Pancreas (tissue), 10 donors: ENCODE measurements around the gene SCAF11. TPM values are rescaled to one million over a fixed set of nuclear protein-coding genes. Genes with fewer than 3 reads are reported as not detected.
A peak's percentile ranks its signal among the peaks of the same experiment; 100 is the strongest.

Experiments
- ATAC-seq, 4 donors: fragments of 200-7000 bp; cut with Tn5 transposase; one replicate each; pipeline versions ENCODE4 v1.8.0 to v1.9.1; 2020; ENCODE audit warnings: mild to moderate bottlenecking in 4 of 4, moderate library complexity in 4 of 4
- DNase-seq, 6 donors: peaks; one replicate each; pipeline ENCODE4 v3.0.0-alpha.2; 2020
- FAIRE-seq: peaks from 2 replicates; lab custom pipeline; 2012; peaks lifted over from hg19 to GRCh38; lab: Jason Lieb, UNC
- H3K27ac ChIP-seq, 4 donors: fragments of 200-600 bp; sonication (generic); 1 replicate in 3 of 4; 2 replicates in 1 of 4; pipeline versions ENCODE4 v1.5.0 to v1.8.0; 2020
- H3K27me3 ChIP-seq, 4 donors: fragments of 200-600 bp; one replicate each; pipeline ENCODE4 v1.8.0; 2021
- H3K36me3 ChIP-seq, 3 donors: fragments of 200-600 bp; sonication (generic) in 1 of 3; one replicate each; pipeline versions ENCODE4 v1.5.0 to v1.8.0; 2020 to 2021
- H3K4me1 ChIP-seq, 3 donors: fragments of 200-600 bp; one replicate each; pipeline ENCODE4 v1.8.0; 2021
- H3K4me3 ChIP-seq, 4 donors: fragments of 200-600 bp; sonication (generic) in 2 of 4; one replicate each; pipeline versions ENCODE4 v1.5.0 to v1.8.0; 2020 to 2021
- H3K9me3 ChIP-seq, 4 donors: fragments of 200-600 bp; one replicate each; pipeline ENCODE4 v1.8.0; 2021
- WGBS, 2 donors: extraction: QIAGEN DNeasy Blood & Tissue Kit; methylation state at CpG; one replicate each; pipeline ENCODE4 v1.1.7; 2013; 5-methylcytosine and 5-hydroxymethylcytosine counted together
- intact Hi-C, 3 donors: fragments of 100-400 bp; cut with DNase I; formaldehyde crosslinking; loops; one replicate each; pipeline versions ENCODE4 v1.11.1 to v1.14.2; 2022
- polyA plus RNA-seq, 2 donors: library from polyadenylated mRNA; stranded (reverse); fragments of 200-250 nt; gene quantifications; one replicate each; pipeline ENCODE4 v1.2.3, GENCODE V29; 2013
- total RNA-seq, 6 donors: library from RNA; stranded (reverse); fragmentation: NEBNext Ultra II Directional in 4 of 6; extraction: Animal tissue kit (Norgen Biotek cat#: 25700) in 4 of 6; gene quantifications; one replicate each; pipeline versions ENCODE4 v1.2.1 to v1.2.4, GENCODE V29; 2021 to 2023
- TF ChIP-seq, protein P1 (sequence below), 4 donors: fragments of 200-600 bp; sonication (generic) in 3 of 4; IDR thresholded peaks; one replicate each; pipeline versions ENCODE4 v1.5.0 to v1.8.0; 2021; ENCODE audit warnings: antibody characterized with exemption in 4 of 4
- donor health status: healthy with polysubstance abuse.
- donor health status: DM: no; HTN: no; CAD: no; lungs with moderate emphysema.
- donor health status: DM: no; HTN: no; CAD: no.
- donor health status: control.
- donor health status: control.
- donor health status: Bipolar disorder and iron deficiency.
- donor health status: DM: yes; HTN: yes; CAD: no.
- donor health status: DM: no; HTN: no; CAD: no.
- donor health status: DM: no; HTN: no; CAD: no.
- donor health status: DM: yes; HTN: yes; CAD: no.

SCAF11 gene
- total and polyA plus RNA-seq, 8 donors = 13.8 to 74.2 (median 46.0) TPM

DNA sequence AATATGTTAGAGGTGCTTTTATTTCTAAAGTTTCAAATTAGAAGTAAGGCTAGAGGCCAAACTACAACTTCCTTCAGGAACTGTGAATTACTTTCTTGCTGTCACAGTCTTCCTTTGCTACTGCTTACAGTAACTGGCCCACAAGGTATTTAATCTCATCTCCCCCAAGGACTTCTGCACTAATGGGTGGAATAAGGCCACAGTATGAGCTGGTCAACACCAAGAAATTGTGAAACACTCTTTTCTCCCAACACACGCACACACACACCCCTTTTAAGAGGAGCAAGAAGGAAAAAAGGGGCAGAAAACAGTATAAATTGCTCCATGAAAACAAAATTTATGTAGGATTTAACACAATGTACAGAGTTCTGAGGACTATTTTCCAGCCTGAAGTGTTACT, 45.6 kb downstream of the SCAF11 start:
- FAIRE-seq = no peak
- H3K27me3 ChIP-seq = no peaks in the 10 kb centered on the region
- H3K4me3 ChIP-seq = no peak overlapping the region
- DNase-seq = no peak
- H3K9me3 ChIP-seq = no peaks in the 10 kb centered on the region
- WGBS, 2 donors = 78 to 79% methylated on average over 1 of the region's 1 CpG
- intact Hi-C loops = no loop called here
- no peak overlapping the region for H3K27ac ChIP-seq
- H3K4me1 ChIP-seq = peaks cover 0 to 4% (median 0%) of the 10 kb centered on the region in 3 donors
- ATAC-seq = peak in 2 of 4 donors; percentile 17 to 29
- TF ChIP-seq, protein P1, sequence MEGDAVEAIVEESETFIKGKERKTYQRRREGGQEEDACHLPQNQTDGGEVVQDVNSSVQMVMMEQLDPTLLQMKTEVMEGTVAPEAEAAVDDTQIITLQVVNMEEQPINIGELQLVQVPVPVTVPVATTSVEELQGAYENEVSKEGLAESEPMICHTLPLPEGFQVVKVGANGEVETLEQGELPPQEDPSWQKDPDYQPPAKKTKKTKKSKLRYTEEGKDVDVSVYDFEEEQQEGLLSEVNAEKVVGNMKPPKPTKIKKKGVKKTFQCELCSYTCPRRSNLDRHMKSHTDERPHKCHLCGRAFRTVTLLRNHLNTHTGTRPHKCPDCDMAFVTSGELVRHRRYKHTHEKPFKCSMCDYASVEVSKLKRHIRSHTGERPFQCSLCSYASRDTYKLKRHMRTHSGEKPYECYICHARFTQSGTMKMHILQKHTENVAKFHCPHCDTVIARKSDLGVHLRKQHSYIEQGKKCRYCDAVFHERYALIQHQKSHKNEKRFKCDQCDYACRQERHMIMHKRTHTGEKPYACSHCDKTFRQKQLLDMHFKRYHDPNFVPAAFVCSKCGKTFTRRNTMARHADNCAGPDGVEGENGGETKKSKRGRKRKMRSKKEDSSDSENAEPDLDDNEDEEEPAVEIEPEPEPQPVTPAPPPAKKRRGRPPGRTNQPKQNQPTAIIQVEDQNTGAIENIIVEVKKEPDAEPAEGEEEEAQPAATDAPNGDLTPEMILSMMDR (IDR thresholded peaks at IDR 0.05) = no peak
- H3K36me3 ChIP-seq = peaks cover 3 to 10% (median 9%) of the 10 kb centered on the region in 3 donors

DNA sequence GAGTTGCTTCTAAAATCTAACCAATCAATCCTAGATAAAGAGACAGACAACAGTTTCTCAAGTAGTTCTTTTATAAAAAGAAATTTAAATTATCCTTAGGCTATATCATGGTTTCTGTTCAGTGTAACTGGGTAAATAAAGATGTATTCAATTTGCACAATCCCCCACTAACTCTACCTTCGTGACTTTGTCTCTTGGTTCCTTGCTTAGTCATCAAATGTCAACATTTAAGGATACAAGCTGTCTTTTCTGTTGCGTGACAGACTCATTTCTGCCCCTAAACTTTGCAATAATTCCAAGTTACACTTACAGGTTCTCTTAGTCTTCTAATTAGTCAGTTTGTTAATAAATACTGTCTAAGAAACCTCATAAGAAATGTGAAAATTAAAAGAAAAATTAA, 50.6 kb downstream of the SCAF11 start:
- 84 to 90% methylated on average over 2 of the region's 2 CpGs for WGBS, 2 donors
- TF ChIP-seq, protein P1 (IDR thresholded peaks at IDR 0.05) = no peak
- intact Hi-C loops = no loop called here
- no peak for ATAC-seq
- peaks cover 0 to 2% (median 0%) of the 10 kb centered on the region in 3 donors for H3K4me1 ChIP-seq
- no peak overlapping the region for H3K4me3 ChIP-seq
- H3K9me3 ChIP-seq = no peaks in the 10 kb centered on the region
- no peaks in the 10 kb centered on the region for H3K27me3 ChIP-seq
- no peak for FAIRE-seq
- H3K36me3 ChIP-seq = peaks cover 0 to 7% (median 3%) of the 10 kb centered on the region in 3 donors
- no peak overlapping the region for H3K27ac ChIP-seq
- DNase-seq = no peak

GRCh38 chr12:45938566-45938965, 51.8 kb downstream of the SCAF11 start:
- Histone ChIP-seq H3K9me3 (no peaks in the 10 kb centered on the region), H3K4me3 (no peak overlapping the region), H3K27ac (no peak overlapping the region), H3K4me1 (no peaks in the 10 kb centered on the region), H3K36me3 (peaks cover 0 to 5% (median 3%) of the 10 kb centered on the region in 3 donors), H3K27me3 (no peaks in the 10 kb centered on the region)
- intact Hi-C loops = no loop called here
- DNase-seq (no peak), FAIRE-seq (no peak), ATAC-seq (no peak)
- WGBS, 2 donors = 90 to 96% methylated on average over 2 of the region's 2 CpGs
- TF ChIP-seq, protein P1 (IDR thresholded peaks at IDR 0.05) = no peak

DNA sequence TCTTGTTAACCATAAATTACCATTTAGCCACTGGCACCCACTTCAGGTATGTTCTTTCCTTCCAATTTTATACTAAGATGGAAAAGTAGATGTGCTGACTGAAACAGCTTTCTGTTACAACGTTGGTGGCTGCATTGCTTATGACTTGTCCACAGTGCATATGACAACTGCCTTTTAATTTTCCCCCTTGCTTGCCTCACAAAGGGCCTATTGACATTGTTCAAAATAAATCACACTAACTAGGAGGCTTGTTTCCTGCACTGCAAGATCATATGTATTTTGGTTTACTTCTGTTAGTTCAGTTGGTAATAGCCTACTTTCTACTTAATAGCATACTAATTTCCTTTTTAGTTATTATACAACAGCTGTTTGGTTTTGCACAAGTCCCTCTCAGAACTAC, 55.4 kb downstream of the SCAF11 start:
- H3K36me3 ChIP-seq = peaks cover 3 to 11% (median 4%) of the 10 kb centered on the region in 3 donors
- no peak overlapping the region for H3K4me3 ChIP-seq
- ATAC-seq (peak in 2 of 4 donors; percentile 17 to 30), DNase-seq (no peak), FAIRE-seq (no peak)
- intact Hi-C loops = no loop called here
- no peak overlapping the region for H3K27ac ChIP-seq
- no peaks in the 10 kb centered on the region for H3K27me3 ChIP-seq
- TF ChIP-seq, protein P1 (IDR thresholded peaks at IDR 0.05) = no peak
- no peaks in the 10 kb centered on the region for H3K4me1 ChIP-seq
- H3K9me3 ChIP-seq = no peaks in the 10 kb centered on the region
- 23 to 24% methylated on average over 1 of the region's 1 CpG for WGBS, 2 donors

DNA sequence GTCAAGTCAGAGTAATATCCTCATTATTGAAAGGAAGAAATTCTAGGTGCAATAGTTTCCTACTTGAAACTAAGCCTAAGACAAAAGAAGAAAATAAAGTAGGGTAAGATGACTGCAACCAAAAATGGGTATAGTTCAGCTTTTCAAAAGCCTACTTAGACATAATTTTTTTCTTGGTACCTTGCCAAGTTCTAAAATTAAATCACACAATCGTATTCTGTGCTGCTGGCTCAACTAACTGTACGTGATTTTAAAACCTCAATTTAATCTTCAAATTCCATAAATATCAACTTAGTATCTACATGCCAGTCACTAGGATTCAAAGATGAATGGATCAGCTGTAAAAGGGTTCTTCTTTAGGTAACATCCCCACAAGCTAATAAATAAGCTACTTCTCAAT, 56.9 kb downstream of the SCAF11 start:
- TF ChIP-seq, protein P1 (IDR thresholded peaks at IDR 0.05) = no peak
- Histone ChIP-seq H3K4me1 (no peaks in the 10 kb centered on the region), H3K9me3 (no peaks in the 10 kb centered on the region), H3K36me3 (peaks cover 3 to 26% (median 4%) of the 10 kb centered on the region in 3 donors), H3K4me3 (no peak overlapping the region), H3K27me3 (no peaks in the 10 kb centered on the region), H3K27ac (no peak overlapping the region)
- 20 to 24% methylated on average over 2 of the region's 2 CpGs for WGBS, 2 donors
- intact Hi-C loops = no loop called here
- no peak for FAIRE-seq
- DNase-seq = no peak
- ATAC-seq = no peak
